GM06990 (cell line): ENCODE results near the gene OR51B5.
"Not testable (repeated sequence)": the region's sequence is repeated elsewhere in the genome, so short reads cannot be mapped to it uniquely, and the experiment has no call there.

Experiments used
- DNase-seq: peaks from one replicate; pipeline ENCODE4 v3.0.0-alpha.2; 2011; ENCODE audit not compliant: insufficient read length; ENCODE audit errors: extremely low read depth
- H3K27me3 ChIP-seq: replicated peaks from 2 replicates; pipeline ENCODE4 v1.6.0; 2011; ENCODE audit warnings: low read length; ENCODE audit not compliant: control insufficient read depth, insufficient read depth
- H3K36me3 ChIP-seq: 2 replicates; pipeline ENCODE4 v1.5.1; 2011; ENCODE audit warnings: low read length; ENCODE audit not compliant: control insufficient read depth, insufficient read depth
- H3K4me3 ChIP-seq: replicated peaks from 2 replicates; pipeline ENCODE4 v1.5.1; 2011; ENCODE audit warnings: low read depth, mild to moderate bottlenecking, control low read depth, low read length
- TF ChIP-seq, protein P1 (sequence below): IDR thresholded peaks from 2 replicates; pipeline ENCODE4 v1.5.1; 2011; ENCODE audit warnings: low read length, control low read depth, mild to moderate bottlenecking, inconsistent platforms; ENCODE audit not compliant: insufficient read depth, poor library complexity, severe bottlenecking

The OR51B5 gene

DNA sequence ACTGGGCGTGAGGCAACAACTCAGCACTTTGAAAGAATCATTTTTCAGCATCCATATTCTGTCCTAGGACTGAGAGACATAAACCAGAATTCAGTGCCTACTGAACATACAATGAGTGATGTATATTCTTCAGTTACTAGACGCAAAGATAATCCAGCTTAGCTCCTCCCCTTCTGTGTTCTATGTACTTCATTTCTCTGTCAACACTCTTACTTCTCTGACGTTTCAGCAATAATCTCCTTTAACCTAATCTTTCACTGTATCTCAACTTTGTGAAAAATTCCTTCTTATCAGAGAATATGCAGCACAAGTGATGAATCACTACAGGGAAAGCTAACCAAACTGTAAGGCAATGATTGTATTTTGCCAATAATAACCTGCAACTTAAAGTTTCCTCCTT, 2.5 kb upstream of the OR51B5 start:
- Histone ChIP-seq H3K36me3 (no peaks in the 10 kb centered on the region), H3K4me3 (no peak overlapping the region), H3K27me3 (no peaks in the 10 kb centered on the region; the same call in 1 of the 2 replicates)
- DNase-seq = no peak
- TF ChIP-seq, protein P1, sequence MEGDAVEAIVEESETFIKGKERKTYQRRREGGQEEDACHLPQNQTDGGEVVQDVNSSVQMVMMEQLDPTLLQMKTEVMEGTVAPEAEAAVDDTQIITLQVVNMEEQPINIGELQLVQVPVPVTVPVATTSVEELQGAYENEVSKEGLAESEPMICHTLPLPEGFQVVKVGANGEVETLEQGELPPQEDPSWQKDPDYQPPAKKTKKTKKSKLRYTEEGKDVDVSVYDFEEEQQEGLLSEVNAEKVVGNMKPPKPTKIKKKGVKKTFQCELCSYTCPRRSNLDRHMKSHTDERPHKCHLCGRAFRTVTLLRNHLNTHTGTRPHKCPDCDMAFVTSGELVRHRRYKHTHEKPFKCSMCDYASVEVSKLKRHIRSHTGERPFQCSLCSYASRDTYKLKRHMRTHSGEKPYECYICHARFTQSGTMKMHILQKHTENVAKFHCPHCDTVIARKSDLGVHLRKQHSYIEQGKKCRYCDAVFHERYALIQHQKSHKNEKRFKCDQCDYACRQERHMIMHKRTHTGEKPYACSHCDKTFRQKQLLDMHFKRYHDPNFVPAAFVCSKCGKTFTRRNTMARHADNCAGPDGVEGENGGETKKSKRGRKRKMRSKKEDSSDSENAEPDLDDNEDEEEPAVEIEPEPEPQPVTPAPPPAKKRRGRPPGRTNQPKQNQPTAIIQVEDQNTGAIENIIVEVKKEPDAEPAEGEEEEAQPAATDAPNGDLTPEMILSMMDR = no peak

DNA sequence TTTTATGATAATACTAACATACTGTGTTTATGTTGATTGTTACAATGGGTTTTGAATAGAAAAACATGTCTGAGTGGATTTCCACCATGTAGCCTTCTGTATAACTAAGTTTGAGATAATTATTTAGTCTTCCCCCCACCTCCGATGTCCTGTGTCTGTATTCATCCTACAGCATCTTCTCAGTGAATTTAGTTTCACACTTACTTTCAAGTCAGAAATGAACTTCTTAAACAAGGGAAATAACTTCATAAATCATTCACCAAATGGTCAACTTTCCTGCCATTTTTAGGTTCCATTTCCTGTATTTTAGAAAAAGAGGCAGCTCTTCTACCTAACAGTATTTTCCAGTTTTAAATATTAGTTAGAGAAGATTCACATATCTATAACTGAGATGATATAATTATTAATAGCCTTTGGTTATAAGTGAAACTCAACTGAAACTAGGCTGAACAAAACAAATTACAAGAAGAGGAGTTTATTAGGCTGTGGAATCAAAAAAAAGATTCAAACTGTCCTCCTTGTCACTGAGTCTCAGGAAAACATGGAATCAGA, 3.5 kb downstream of the OR51B5 start:
- Histone ChIP-seq H3K36me3 (no peaks in the 10 kb centered on the region), H3K4me3 (no peak overlapping the region), H3K27me3 (no peaks in the 10 kb centered on the region; the same call in 1 of the 2 replicates)
- TF ChIP-seq, protein P1 = no peak
- no peak for DNase-seq

DNA sequence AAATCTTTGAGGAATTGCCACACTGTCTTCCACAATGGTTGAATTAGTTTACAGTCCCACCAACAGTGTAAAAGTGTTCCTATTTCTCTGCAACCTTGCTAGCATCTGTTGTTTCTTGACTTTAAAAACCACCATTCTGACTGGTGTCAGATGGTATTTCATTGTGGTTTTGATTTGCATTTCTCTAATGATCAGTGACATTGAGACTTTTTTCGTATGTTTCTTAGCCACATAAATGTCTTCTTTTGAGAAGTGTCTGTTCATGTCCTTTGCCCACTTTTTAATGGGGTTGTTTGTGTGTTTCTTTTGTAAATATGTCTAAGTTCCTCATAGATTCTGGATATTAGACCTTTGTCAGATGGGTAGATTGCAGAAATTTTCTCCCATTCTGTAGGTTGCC, 6.1 kb downstream of the OR51B5 start:
- H3K4me3 ChIP-seq, H3K36me3 ChIP-seq, H3K27me3 ChIP-seq, DNase-seq: not testable (repeated sequence)

DNA sequence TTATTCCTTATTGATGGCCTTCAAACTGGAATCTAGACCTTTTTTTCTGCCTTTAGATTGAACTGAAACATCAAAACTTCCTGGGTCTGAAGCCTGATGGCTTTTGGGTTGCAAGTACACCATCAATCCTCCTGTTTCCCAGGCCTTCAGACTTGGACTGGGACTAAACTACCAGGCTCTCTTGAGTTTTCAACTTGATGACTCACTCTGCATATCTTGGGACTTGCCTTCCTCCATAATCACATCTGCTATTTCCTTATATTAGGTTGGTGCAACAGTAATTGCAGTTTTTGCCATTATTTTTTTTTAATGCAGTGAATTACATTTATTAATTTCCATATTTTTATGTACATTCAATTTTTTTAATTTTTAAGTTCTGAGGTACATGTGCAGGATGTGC, 7.0 kb downstream of the OR51B5 start:
- TF ChIP-seq, protein P1 = no peak
- Histone ChIP-seq H3K4me3 (no peak overlapping the region), H3K36me3 (no peaks in the 10 kb centered on the region), H3K27me3 (no peaks in the 10 kb centered on the region)
- DNase-seq = no peak

DNA sequence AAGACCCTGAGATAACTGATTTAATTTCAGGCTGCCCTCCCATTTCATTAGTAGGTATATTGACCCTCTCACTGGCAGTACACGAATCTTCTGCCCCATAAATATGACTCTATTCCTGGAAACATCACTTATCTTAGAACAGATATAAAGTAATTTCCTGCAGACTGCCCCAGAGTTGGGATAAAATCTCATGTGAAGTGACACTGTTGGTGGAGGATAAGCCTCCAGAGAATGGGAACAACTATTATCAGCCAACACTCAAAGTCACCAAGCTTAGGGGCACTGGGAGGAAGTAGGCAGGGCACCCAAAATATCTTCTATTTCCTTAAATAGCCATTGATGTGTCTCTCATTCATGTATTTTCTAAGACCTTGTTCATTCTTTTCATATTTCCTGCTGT, 8.2 kb downstream of the OR51B5 start:
- H3K27me3 ChIP-seq = no peaks in the 10 kb centered on the region
- H3K4me3 ChIP-seq = no peak overlapping the region
- no peaks in the 10 kb centered on the region for H3K36me3 ChIP-seq
- TF ChIP-seq, protein P1 = no peak
- no peak for DNase-seq

DNA sequence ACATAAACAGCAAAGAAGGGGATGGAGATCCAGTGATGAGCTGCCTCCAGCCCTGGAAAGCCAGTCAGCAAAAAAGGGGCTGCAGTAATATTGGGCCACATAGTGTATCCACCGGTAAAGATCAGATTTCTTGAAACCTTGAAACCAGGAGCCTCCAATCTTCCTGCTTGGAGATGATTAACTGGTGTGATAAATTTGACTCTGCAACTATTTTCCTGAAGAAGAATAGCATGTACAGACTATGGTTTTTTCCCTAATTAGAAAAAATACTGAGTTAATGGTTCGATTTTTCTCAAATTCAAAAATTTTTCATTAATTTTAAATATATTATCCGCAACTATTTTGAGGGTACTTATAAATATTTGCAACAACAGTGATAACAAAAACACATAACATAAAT, 19.1 kb downstream of the OR51B5 start, which contains the start of gene OR51B2:
Gene OR51B2, minus strand, starts transcription at position 101 of the 400 bp plus-strand sequence. Its CDS starts 0 bp downstream, at position 101.
- Histone ChIP-seq H3K36me3 (no peaks in the 10 kb centered on the region), H3K27me3 (no peaks in the 10 kb centered on the region), H3K4me3 (no peak within 1 kb of the TSS)
- no peak for DNase-seq
- TF ChIP-seq, protein P1 = no peak
